Measurements from ENCODE around the gene WFIKKN1. TPM values are rescaled to one million over a fixed set of nuclear protein-coding genes. Genes with fewer than 3 reads are reported as not detected.
"Not testable (repeated sequence)": the region's sequence is repeated elsewhere in the genome, so short reads cannot be mapped to it uniquely, and the experiment has no call there.

The WFIKKN1 gene
- total RNA-seq, 1 donor from 2014 or later = 0.35 TPM

DNA sequence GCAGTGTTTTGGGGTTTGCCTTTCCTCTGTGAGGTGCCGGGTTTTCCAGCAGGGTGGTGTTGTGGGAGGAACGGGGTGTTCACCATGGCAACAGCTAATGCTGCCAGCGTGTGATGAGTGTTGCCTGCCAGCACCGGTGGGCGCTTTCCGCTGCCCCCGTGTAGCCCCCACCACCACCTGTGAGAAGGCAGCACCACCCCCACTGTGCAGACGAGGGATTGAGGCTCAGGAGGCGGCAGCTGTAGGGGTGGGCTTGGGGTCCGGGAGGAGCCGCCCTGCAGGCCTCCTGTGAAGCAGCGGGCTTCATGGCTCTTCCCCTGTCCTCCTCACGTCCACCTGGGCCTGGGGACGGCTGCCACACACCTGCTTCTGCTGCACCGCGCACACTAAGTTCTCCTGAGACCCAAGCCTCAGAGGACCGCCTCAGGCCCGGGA, 35.7 kb upstream of the WFIKKN1 start:
- no peak for DNase-seq (ENCODE audit: low read depth)

DNA sequence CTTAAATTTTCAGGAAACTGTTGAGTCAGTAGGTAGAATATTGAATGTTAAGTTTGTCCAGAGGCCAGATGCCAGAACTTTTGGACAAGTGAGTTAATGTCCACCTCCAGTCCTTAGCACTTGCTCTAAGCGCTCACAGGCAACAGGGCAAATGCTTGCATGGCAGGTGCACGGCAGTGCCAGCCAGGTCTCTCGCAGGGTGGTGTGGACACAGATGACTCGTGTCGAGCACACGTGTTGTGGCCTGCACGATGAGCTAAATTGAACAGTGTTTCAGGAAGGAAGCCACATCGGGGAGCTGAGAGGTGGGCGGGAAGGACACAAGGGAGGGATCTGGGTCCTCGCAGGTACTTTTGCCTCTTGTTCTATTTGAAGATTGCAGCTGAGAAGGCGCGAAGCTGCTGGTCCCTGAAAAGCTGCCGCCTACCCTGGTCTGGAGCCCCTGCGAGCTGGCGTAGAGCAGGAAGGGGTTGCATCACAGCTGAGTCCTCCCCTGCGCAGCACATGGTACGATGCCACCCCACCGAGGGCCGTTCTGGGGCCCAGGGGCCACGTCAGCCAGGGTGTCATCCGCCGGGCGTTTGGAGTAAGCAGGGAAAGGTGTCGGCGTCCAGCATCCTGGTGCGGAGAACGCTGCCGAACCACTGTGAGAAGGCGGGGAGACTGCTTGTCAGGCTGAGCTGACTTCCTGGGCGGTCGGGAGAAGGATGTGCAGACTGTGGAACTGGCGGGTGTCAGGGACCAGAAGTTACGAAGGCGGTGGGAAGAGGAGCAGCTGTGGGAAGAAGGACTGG, 34.6 kb upstream of the WFIKKN1 start:
- no peak for DNase-seq (ENCODE audit: low read depth)

DNA sequence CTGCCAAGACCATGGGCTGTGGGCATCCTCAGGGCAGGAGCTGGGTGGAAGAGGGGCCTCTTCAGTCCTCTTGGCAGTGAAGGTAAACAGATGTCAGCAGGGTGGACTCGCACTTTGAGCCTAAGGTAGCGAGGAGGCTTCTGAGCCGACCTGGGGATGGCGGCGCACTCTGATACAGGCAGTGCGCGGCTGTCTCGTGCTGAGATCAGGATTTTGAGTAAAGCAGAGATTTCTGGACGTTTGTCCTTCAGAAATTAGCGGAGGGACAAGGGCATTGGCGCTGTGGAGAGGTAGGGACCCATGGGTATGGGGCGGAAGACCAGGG, 34.1 kb upstream of the WFIKKN1 start:
- no peak for DNase-seq (ENCODE audit: low read depth)

DNA sequence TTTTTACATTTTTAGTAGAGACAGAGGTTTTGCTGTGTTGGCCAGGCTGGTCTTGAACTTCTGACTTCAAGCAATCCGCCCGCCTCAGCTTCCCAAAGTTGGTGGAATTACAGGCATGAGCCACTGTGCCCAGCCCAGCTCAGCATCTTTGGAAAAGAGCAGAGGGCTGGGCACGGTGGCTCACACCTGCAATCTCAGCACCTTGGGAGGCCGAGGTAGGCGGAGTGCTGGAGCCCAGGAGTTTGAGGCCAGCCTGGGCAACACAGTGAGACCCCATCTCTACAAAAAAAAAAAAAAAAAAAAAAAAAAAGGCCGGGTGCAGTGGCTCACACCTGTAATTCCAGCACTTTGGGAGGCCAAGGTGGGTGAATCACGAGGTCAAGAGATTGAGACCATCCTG, 33.1 kb upstream of the WFIKKN1 start:
- not testable (repeated sequence) for DNase-seq (ENCODE audit: low read depth)

DNA sequence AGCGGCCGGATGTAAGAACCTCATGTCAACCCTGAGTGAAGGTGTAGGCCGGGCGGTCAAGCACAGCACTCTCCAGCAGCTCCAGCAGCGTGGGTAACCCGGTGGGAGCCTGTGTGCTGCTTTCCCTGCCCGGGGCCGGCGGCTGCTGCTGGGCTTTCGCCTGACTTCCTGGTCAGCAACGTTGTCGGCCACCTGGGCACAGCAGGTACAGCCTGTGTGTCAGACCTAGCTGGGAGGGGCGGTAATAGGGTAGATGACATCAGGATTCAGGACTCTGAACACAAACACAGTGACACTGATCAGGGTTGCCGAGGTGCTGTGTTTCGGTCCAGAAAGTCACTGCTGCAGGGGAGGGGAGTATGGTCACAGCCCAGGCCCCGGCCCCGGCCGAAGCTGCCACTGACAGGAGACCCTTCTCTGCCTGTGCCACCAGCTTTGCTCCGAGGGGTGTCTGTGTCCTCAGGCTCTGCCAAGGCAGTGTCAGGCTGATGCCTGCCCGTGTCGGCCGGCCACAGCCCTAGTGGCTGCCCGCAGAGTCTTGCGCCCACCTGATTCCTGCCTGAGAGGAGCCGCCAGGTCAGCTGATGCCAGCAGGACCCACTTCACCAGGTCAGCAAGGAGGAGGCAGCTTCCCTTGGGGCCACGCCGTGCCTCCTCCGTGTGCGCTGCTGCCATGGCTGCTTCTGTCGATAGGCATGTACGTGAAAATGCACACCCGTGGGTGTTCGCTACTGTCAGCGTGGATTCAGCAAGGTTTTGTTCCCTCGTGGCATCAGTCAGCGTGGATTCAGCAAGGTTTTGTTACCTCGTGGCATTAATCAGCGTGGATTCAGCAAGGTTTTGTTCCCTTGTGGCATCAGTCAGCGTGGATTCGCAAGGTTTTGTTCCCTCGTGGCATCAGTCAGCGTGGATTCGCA, 31.7 kb upstream of the WFIKKN1 start:
- no peak for DNase-seq (ENCODE audit: low read depth)

DNA sequence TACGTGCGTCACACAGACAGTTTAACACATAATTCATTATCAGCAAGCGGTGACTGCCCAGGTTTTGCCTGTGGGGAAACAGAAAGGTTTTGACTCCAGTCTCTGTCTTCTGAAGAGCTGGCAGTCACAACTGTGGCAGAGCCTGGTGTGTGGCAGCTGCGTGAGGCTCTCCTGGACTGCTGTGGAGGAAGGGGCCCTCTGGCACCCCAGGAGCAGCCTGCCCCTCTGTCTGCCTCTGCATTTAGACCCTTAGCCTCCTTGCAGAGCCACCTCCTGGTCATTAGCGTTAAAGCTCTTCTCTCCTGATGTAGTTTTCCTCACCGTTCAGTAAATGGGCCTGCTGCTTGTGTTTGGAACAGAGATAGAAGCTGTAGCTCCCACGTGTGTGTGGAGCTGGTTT, 30.0 kb upstream of the WFIKKN1 start:
- DNase-seq (ENCODE audit: low read depth) = no peak

DNA sequence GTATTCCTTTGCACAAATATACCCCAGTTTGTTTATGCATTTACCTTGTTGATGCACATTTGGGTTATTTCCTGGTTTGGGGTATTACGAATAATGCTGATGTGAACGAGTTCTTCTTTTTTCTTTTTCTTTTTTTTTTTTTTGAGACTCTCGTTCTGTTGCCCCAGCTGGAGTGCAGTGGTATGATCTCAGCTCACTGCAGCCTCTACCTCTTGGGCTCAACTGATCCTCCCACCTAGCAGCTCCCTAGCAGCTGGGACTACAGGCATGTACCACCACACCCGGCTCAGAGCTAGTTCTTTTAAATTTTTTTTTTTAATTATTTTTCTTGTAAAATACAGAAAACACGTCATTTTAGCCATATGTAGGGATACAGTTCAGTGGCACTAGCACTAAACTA, 26.9 kb upstream of the WFIKKN1 start:
- DNase-seq (ENCODE audit: low read depth) = no peak

DNA sequence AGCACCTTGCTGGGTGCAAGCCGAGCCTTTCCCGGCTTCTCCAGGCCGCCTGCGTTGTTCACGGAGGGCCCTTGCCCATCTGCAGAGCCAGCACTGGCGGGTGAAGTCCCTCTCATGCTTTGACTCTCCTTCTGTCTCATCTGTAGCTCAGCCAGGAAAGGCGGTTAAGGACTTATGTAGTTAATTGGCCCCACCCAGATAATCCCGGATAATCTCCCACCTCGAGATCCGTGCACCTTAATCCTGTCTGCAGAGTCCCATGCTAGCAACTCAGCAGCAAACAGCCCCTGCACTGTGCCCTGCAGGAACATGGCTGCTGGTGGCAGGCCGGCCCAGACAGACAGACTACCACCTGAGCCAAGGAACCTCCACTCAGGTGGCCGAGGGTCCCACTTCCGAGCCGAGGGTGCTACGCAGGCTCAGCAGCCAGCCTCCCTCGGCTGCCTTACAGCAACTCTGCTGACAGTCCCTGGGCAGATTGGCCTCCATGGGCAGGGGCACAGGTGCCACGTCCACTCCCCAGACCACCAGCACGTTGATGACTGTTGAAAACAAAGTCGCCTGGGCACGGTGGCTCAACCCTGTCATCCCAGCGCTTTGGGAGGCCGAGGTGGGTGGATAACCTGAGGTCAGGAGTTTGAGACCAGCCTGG, 24.0 kb upstream of the WFIKKN1 start:
- no peak for DNase-seq (ENCODE audit: low read depth)

DNA sequence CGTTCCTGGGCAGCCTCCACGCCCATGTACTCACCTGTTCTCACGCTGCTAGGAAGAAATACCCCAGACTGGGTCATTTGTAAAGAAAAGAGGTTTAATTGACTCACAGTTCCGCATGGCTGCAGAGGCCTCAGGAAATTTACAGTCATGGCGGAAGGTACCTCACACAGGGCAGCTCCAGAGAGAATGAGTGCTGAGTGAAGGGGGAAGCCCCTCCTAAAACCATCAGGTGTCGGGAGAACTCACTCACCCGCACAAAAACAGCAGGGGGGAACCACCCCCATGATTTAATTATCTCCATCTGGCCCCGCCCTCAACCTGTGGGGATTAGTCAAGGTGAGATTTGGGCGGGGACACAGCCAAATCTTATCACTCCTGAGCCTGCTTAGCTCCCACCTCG, 22.8 kb upstream of the WFIKKN1 start:
- no peak for DNase-seq (ENCODE audit: low read depth)

DNA sequence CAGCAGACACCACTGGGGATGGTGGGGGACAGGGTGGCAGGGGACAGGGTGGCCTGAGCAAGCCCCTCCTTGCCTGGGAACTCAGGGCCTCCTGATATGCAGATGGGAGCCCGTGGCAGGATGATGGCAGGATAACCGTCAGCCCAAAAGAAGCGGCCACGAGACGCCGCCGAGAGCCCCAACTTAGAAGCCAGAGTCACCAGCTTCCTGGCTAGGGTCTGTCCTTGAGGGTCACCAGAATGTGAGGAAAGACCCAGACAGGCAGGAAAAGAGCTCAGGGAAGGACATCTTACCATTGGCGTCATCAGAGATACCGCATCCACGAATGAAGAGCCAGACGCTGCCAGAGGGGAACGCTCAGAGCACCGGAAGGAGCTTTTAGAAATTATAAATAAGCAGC, 21.5 kb upstream of the WFIKKN1 start:
- no peak for DNase-seq (ENCODE audit: low read depth)

DNA sequence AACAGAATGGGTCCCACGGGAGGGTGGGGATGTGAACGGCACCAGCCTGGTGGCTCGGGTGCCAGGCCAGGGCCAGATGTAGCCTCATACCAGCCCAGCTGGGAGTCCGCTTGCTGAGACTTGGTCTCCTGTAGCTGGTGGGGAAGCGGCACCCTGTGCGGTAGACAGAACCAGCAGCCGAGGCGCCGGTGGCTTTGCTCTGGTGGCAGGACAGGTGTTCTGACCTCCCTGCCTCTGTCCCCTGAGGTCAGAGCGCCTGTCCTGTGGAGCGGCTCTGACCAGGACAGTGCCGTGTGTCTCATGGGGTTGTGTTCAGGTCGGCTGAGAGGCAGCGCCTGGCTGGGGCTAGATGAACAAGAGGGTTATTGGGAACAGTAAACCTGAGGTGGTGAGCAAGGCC, 20.8 kb upstream of the WFIKKN1 start:
- DNase-seq (ENCODE audit: low read depth) = no peak

DNA sequence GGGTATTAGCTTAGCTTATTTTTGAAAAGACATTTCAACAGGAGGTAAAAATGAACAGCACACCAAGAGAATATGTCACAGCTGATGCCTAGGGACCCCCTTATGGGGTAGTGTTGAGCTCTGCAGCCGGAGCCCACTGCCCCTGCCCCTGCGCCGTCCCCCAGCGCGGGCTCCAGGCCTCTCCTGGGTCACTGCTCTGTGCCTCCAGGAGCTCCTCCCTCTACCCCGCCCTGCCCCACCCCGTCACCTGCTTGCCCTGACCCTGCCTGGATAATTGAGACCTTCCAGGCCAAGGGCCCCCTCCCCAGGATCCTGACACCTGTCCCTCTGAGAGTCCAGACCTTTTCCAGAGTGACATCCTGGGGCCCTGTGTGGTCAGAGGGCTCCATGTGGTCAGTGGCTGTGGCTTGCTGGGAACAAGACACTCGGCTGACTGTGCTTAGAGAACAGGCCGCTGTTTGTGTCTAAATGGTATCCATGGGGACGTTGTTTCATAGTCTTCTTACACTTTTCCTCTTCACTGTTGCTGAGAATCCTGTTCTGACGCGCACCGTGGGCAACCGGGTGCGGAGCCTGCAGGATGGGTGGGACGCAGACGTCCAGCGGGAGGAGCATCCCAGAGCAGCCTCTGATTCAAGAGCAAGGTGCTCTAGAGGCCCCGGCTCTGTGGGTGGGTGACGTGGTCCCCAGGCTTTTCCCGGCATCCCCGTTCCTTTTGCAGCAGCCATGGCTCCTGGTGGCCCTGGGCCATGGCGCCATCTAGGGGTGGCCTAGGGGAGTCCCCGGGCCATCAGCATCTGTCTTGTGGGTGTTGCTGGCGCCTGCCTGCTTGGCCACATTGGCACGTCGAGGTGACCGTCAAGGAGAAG, 20.0 kb upstream of the WFIKKN1 start:
- DNase-seq (ENCODE audit: low read depth) = peak; percentile 16

DNA sequence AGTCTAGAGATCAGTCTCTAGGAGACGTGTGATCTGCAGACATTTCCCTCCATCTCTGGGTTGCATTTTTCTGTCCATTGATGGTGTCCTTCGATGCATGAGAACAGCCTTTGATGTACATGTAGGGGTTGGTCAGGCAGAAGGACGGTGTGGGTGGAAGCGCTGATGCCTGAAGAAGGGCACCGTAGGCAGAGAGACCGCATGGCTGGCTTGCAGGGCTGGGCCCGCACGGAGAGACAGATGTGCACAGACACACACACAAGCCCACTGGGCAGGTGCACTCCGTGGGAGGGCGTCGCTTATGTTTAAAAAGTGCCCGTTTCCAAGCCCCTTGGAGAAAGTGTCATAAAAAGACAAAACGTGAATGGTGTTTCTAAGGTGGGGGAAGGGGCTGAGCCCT, 15.7 kb upstream of the WFIKKN1 start:
- no peak for DNase-seq (ENCODE audit: low read depth)

DNA sequence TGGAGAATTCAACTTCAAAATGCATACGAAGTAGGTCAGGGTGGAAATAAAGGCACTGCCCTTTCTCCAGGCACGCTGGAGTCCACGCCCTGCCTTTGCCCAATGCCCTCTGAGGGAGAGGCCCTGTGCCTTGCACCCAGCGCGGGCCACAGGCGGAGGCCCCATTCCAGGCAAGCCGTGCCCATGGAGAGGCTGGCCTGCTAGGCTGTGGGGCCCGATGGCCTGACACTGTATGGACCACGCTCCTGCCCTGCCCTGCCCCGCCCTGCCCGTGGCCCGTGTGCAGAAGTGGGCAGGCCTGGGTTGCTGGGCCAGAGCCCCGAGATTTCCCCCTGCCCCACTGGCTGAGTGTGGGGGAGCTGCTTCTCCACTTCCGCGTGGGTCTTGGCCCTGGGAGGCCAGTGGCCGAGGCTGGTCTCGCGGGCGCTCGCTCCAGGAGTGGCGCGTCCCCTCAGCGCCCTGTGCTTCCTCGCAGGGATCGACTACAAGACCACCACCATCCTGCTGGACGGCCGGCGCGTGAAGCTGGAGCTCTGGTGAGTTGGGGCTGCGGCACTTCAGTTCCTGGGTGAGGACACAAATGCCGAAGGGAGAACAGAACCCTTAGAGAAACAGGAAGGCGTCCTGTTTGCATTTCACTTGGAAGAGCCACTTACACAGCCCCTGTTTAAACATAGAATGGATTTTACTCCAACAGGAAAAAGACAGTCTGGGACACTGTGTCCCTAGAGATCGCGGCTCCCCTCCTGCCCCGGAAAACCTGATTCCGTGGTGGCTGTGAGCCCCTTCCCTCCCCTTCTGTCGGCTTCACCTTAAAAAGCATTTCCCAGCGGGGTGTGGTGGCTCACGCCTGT, 13.8 kb upstream of the WFIKKN1 start:
- DNase-seq (ENCODE audit: low read depth) = no peak

DNA sequence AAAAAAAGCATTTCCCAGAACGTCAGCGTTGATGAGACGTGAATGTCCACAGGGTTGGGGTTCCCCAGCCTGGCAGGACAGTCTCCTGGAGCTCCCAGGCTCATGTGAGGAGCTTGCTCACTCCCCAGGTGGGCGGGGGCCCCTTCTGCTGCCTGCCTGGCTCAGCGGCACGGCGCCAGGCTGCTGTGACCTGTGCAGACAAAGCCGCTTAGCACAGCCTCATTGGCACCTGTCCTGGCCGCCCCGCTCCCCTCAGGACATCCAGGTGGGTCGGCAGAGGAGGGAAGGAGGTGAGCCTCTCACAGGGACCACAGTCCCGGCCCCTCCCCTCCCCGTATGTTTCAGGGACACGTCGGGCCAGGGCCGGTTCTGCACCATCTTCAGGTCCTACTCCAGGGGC, 12.9 kb upstream of the WFIKKN1 start:
- DNase-seq (ENCODE audit: low read depth) = no peak

DNA sequence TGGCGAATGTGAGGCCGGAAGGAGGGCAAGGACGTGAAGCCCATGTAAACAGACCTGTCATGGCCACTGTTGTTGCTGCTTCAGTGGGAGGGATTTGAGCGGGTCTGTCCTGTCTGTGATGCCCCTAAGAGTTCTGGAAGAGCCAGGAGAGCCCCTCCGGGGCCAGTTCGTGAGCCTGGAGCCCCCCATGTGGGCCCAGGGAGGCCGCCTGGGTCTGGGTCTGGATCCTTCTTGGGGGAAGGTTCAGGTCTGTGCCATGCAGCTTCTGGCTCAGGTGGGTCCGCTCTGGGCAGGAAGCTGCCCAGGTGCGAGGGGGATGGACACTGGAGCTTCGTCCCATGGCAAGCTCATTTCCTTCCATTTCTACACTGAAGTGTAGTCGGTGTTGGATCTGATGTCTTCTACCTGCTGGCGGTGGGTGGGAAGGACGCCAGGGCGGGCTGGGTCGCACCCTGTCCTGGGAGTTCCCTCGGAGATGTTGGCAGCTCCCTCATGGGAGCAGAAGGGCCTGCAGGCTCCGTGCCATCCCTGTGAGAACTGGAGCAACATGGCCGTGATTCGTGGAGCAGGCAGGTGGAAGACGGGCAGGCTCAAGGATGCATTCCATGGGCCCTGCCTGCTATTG, 11.2 kb upstream of the WFIKKN1 start:
- DNase-seq (ENCODE audit: low read depth) = no peak

DNA sequence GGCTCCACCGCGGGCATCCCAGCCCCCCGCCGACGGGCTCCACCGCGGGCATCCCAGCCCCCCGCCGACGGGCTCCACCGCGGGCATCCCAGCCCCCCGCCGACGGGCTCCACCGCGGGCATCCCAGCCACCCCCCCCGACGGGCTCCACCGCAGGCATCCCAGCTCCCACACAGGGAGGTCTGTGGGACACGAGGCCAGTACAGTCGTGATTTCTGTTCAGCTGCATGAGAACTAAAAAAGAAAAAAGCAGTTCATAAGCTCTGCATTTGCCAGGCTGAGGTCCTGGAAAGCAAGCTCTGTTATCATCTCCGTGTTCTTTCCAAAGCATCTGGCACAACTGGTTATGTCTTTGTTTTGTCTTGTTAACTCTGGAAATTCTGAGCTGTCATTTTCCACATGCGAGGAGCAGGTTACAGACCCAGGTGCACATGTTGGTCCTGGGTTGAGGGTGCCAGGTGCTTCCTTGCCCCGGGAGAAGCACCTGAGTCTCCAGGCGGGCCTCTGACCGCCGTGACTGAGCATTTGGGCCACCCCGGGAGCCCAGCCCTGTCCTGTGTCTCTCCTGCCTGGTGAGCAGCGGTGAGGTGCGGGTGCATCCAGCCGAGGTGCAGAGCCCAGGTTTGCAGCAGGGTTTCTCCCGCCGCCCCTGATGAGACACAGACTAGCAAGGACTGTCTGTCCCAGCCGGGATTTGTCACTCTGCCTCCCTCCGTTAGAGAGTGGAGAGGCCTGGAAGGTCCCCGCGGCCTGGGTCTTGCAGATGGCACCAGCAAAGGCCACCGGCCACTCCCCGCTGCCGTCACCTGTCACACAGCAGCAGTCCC, 9.9 kb upstream of the WFIKKN1 start:
- no peak for DNase-seq (ENCODE audit: low read depth)

DNA sequence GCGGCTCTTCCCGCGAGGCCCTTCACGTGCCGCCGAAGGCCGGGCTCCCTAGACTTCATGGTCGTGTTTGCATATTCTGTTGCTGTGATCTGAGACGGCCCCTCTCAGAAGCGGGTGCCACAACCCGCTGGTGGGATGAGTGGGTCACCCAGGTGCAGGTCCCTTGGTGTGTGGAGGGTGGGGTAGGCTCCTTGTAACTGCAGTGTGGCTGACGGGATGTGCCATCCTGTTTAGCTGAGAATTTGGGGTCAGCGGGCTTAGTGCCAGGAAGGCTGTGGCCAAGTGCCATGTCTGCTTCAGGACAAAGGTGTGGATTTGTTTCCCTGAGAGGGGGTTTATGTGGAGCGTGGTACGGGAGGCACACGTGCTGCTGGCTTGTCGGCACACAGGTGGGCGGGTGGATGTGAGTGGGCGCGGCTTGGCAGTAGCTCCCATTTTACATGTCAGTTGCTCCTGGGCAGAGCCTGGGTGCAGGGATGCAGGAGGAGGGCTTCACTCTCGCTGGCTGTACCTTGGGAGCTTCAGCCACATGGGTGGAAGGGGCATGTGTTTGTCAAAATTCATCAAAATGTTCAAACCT, 9.2 kb upstream of the WFIKKN1 start:
- no peak for DNase-seq (ENCODE audit: low read depth)

DNA sequence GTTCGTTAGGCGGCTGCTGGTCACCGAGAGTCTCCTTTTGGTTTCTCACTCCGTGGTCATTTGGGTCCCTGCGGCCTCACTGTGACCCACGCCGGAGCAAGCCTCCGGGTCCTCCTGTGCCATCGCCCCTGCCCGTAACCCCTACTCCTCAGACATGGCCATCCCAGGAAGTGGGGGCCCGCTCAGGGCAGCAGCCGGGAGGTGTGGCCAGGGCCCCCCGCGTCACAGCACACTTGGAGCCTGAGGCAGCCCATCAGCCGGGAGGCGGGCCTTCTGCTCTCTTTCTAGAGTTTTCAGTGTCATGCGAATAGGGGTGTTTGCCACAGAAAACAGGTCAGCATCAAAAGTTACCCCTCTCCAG, 7.9 kb upstream of the WFIKKN1 start:
- DNase-seq (ENCODE audit: low read depth) = no peak

All from renal cortical epithelial cell (primary cell).